Prostate gland (tissue), 2 donors: ENCODE results near the gene TRAP1. TPM values are rescaled to one million over a fixed set of nuclear protein-coding genes. Genes with fewer than 3 reads are reported as not detected.

ENCODE experiments used
- DNase-seq: peaks from one replicate; pipeline ENCODE4 v3.0.0-alpha.2; 2019; ENCODE audit warnings: low spot score
- H3K27ac ChIP-seq, 2 donors: fragments of 200-600 bp; sonication (generic); 2 replicates each; pipeline ENCODE4 v1.5.1; 2017 to 2019
- H3K27me3 ChIP-seq: fragments of 200-600 bp; sonication (generic); replicated peaks from 2 replicates; pipeline ENCODE4 v1.5.1; 2019; ENCODE audit not compliant: insufficient read depth
- H3K36me3 ChIP-seq, 2 donors: fragments of 200-600 bp; sonication (generic); 1 replicate in 1 of 2; 2 replicates in 1 of 2; pipeline versions ENCODE4 v1.5.1 to v1.8.1; 2017 to 2019
- H3K4me1 ChIP-seq: fragments of 200-600 bp; sonication (generic); replicated peaks from 2 replicates; pipeline ENCODE4 v1.5.1; 2019
- H3K4me3 ChIP-seq, 2 donors: fragments of 200-600 bp; sonication (generic); 2 replicates each; pipeline ENCODE4 v1.5.1; 2017 to 2019
- H3K9me3 ChIP-seq: fragments of 200-600 bp; sonication (generic); 2 replicates; pipeline ENCODE4 v1.5.1; 2017
- POLR2A ChIP-seq: fragments of 450-650 bp; IDR thresholded peaks from one replicate; pipeline ENCODE4 v1.6.1; 2016; ENCODE audit warnings: antibody characterized with exemption, mild to moderate bottlenecking
- POLR2AphosphoS5 ChIP-seq: sonication (generic); formaldehyde crosslinking; IDR thresholded peaks from one replicate; pipeline ENCODE4 v1.6.1; 2017; ENCODE audit warnings: antibody characterized with exemption
- WGBS: methylation state at CpG from one replicate; pipeline ENCODE4 v1.1.5; 2018; 5-methylcytosine and 5-hydroxymethylcytosine counted together
- intact Hi-C: fragments of 100-400 bp; cut with DNase I; formaldehyde crosslinking; loops from one replicate; pipeline ENCODE4 v1.14.2; 2022
- total RNA-seq, 2 donors: library from RNA; depleted of rRNA; stranded (reverse); fragments of >200 nt; gene quantifications; one replicate each; pipeline ENCODE4 v1.1.0, GENCODE V29; 2016
- TF ChIP-seq, protein P1 (sequence below), 4 experiments: fragments of 200-600 bp in 2 of 4; fragments of 450-650 bp in 2 of 4; sonication (generic) in 2 of 4; IDR thresholded peaks; 1 replicate in 3 of 4; 2 replicates in 1 of 4; pipeline ENCODE4 v1.5.1; 2016 to 2019; ENCODE audit warnings: antibody characterized with exemption in 4 of 4, mild to moderate bottlenecking in 2 of 4, moderate library complexity in 2 of 4

TRAP1 gene
- total RNA-seq, 2 donors from 2014 or later, result 71.2 to 88.6 TPM

DNA sequence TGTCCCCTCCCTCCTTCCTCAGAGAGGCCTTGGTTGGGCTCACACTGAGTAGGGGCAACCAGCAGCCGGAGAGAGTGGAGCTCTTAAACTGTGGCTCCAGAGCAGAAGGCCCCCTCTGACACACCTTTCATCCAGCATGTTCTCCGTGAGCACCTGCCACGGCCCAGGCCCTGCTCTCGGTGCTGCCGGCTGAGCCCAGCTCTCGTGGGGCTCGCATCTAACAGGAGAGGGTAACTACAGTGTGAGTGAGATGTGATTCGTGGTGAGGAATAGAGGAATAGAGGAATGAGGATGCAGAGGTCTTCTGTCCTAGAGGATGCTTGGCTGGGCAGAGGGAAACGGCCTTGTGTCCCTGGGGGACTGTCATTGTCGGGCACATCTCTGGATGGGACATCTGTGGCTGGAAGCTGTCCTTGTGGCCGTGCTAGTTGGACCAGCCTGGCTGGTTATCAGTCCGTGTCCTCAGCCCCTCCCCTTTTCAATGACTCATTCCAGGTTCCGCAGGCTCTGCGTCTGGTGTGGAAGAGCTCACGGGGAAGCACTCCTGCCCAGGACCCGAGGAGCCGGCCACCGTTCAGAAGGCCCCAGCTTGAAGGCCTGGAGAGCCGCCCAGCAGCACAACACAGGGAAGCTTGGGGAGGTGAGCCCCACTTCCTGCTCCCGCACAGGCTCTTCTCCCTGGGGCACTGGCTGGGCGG lies 74.8 kb downstream of the TRAP1 start:
- intact Hi-C loops, result no loop called here

DNA sequence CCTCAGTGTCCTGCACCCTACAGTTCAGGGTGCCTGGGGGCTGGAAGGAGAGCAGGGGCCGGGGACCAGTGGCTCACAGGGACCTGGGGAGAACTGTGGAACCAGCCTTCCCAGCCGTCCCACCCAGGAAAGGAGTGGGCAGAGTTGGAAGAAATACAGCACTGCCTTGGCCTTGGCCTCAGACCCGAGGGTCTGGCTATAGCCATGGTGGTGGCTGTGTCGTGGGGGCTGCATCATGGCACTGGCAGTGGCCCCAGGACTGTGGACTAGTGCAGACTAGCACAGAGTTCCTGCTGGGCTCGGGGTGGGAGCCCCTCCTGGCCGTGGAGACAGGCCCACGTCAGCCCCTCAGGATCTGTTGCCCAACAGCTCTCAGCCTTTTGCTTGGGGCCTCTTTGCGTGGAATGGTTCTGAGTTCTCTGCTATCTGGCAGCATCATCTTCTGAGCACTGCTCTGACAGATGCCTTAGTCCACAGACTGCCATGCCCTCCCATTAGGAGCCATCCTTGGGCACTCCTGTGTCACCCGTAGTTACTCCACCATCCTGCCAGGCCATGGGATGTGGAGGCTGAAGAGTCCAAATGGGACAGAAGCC lies 75.4 kb downstream of the TRAP1 start:
- Histone ChIP-seq H3K4me1 (peaks cover 23% of the 10 kb centered on the region), H3K27ac (peak overlapping the region; percentile 62 to 80), H3K4me3 (no peak overlapping the region), H3K9me3 (no peaks in the 10 kb centered on the region), H3K27me3 (no peaks in the 10 kb centered on the region), H3K36me3 (no peaks in the 10 kb centered on the region)
- intact Hi-C loops, result no loop called here
- DNase-seq, result no peak
- 95% methylated on average over 9 of the region's 9 CpGs for WGBS
- no peak for TF ChIP-seq POLR2A
- TF ChIP-seq, protein P1, sequence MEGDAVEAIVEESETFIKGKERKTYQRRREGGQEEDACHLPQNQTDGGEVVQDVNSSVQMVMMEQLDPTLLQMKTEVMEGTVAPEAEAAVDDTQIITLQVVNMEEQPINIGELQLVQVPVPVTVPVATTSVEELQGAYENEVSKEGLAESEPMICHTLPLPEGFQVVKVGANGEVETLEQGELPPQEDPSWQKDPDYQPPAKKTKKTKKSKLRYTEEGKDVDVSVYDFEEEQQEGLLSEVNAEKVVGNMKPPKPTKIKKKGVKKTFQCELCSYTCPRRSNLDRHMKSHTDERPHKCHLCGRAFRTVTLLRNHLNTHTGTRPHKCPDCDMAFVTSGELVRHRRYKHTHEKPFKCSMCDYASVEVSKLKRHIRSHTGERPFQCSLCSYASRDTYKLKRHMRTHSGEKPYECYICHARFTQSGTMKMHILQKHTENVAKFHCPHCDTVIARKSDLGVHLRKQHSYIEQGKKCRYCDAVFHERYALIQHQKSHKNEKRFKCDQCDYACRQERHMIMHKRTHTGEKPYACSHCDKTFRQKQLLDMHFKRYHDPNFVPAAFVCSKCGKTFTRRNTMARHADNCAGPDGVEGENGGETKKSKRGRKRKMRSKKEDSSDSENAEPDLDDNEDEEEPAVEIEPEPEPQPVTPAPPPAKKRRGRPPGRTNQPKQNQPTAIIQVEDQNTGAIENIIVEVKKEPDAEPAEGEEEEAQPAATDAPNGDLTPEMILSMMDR (IDR thresholded peaks at IDR 0.05), result no peak
- TF ChIP-seq POLR2AphosphoS5, result no peak

More for the DNA sequence above, 74.8 kb downstream of the TRAP1 start:
- Histone ChIP-seq H3K27me3 (no peaks in the 10 kb centered on the region), H3K4me3 (peak overlapping the region; percentile 3 to 32), H3K27ac (peak overlapping the region; percentile 62 to 80), H3K36me3 (no peaks in the 10 kb centered on the region), H3K4me1 (peaks cover 27% of the 10 kb centered on the region), H3K9me3 (no peaks in the 10 kb centered on the region)
- peak; percentile 85 for DNase-seq
- WGBS, result 51% methylated on average over 21 of the region's 21 CpGs
- TF ChIP-seq POLR2A (no peak), POLR2AphosphoS5 (peak; percentile 84)
- TF ChIP-seq, protein P1 (IDR thresholded peaks at IDR 0.05), result peak in 1 of 4 experiments; percentile 11

GRCh38 chr16:3640632-3641501 lies 76.5 kb downstream of the TRAP1 start:
- no peak for DNase-seq
- Histone ChIP-seq H3K36me3 (no peaks in the 10 kb centered on the region), H3K4me3 (no peak overlapping the region), H3K27ac (peak overlapping the region in 1 of 2 donors; percentile 80), H3K4me1 (peaks cover 17% of the 10 kb centered on the region), H3K27me3 (no peaks in the 10 kb centered on the region), H3K9me3 (no peaks in the 10 kb centered on the region)
- intact Hi-C loops, result no loop called here
- TF ChIP-seq POLR2A, result no peak
- TF ChIP-seq, protein P1 (IDR thresholded peaks at IDR 0.05), result no peak
- no peak for TF ChIP-seq POLR2AphosphoS5
- 97% methylated on average over 17 of the region's 17 CpGs for WGBS

GRCh38 chr16:3640207-3640606 lies 77.1 kb downstream of the TRAP1 start:
- 92% methylated on average over 3 of the region's 3 CpGs for WGBS
- Histone ChIP-seq H3K9me3 (no peaks in the 10 kb centered on the region), H3K36me3 (no peaks in the 10 kb centered on the region), H3K4me1 (peaks cover 11% of the 10 kb centered on the region), H3K27me3 (no peaks in the 10 kb centered on the region), H3K27ac (no peak overlapping the region), H3K4me3 (no peak overlapping the region)
- intact Hi-C loops, result no loop called here
- no peak for DNase-seq
- TF ChIP-seq POLR2A, result no peak
- no peak for TF ChIP-seq POLR2AphosphoS5
- TF ChIP-seq, protein P1 (IDR thresholded peaks at IDR 0.05), result no peak
